Brain pericyte (primary cell): ENCODE measurements around the gene TMEM214.
"Not testable (repeated sequence)": the region's sequence is repeated elsewhere in the genome, so short reads cannot be mapped to it uniquely, and the experiment has no call there.

ENCODE experiments used
- DNase-seq: peaks from one replicate; pipeline ENCODE4 v3.0.0-alpha.2; 2012; ENCODE audit warnings: low read depth, low spot score

TMEM214 gene

DNA sequence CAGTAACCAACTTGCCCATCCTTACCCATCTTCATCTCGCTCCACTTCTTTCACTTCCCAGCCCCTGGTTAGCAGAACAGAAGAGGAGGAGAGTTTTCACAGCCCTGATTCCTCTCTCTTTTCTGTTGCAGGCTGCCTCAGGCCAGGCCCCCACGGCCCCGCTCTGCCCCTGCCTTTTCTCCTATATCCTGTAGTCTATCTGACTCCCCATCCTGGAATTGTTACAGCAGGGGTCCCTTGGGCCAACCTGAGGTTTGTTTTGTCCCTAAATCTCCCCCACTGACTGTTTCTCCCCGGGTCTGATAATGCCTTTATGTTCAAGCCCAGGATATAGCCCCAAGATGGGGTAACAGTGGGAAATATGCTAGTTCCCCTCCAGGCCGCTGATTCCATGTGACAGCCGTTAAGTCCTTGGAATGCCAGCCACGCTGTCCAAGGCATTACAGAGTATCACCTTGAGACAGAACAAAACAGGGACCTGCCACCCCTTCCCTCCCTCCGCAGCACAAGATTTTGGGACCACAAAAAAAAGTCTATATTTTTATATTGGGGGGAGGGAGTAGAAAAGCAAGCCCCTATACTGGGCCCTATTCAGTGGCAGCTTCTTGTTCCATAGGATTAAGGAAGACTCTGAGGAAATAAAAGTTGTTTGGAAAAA lies 37.3 kb downstream of the TMEM214 start:
- DNase-seq = no peak

GRCh38 chr2:27070653-27071276 lies 38.0 kb downstream of the TMEM214 start:
- DNase-seq = no peak

DNA sequence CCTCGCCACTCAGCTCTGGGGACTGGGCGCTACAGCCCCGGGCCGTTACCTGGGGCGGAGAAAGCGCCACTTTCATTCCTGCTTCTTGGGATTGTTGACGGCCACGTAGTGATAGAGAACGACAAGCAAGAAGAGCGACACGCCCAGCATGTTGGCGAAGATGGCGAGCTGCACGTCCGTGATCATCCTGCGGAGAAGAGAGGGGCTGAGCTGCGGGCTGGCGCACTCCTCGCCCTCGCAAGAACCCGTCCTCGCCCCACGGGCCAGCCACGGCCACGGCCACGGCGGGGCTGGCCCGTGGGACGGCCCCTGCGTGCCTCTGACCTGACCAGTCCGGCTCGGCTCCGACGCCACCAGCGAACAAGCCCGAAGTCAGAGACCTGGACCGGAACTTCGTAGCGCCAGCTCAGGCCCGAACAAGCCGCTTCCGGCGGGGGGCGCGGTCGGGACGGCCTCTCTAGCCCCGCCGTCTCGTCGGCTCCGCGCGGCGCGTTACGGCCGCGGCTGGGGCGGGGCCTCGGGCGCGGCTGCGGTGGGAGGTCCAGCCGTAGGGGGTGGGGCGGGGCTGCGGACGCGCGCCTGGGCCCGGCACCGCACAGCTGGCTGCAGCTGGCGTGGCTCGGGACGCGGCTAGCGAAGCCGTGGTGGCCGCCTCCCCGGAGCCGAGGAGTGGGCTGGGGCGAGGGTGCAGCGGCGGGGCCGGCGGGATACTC lies 38.7 kb downstream of the TMEM214 start, which contains the start of gene OST4:
Gene OST4, minus strand, starts transcription at position 378 of the 713 bp plus-strand sequence.
- DNase-seq = no peak

DNA sequence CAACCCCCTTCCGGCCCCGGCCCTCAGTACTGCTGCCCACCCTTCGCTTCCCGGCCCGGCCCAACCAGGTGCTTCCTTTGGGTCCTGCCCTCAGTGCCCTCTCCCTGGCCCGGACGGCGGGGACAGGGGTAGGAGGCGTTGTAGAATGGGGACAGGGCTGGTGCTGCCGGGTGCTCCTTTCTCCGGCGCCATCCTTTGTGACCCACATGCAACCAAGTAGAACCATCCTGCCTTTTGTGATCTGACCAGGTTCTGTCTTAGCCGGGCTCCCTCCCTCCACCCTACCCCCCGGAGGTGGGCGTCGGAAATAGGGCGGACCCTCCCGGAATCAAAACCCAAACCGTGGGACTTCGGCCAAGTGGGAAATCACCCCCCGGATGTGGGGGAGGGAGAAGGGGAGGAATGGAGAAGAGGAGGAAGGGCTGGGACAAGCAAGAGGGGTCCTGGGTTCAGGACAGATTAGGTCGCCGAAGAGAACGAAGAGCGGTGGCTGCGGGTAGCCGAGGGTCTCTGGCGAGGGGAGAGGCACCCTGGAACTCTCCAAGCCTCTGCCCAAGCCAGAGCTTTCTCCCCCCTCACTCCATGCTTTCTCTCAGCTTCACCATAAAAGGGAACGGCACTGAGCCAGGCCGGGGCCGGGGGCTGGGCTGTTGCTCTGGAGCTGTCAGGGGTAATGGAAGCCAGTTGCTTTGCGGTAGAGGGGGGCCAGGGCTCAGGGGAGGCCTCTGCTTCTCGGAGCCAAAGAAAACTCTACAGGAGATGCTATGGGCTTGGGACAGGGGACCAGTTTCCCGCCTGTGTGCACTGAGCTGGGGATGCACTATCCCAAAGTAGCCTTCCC lies 39.4 kb downstream of the TMEM214 start:
- no peak for DNase-seq

GRCh38 chr2:27072920-27073319 lies 40.2 kb downstream of the TMEM214 start:
- DNase-seq = no peak

DNA sequence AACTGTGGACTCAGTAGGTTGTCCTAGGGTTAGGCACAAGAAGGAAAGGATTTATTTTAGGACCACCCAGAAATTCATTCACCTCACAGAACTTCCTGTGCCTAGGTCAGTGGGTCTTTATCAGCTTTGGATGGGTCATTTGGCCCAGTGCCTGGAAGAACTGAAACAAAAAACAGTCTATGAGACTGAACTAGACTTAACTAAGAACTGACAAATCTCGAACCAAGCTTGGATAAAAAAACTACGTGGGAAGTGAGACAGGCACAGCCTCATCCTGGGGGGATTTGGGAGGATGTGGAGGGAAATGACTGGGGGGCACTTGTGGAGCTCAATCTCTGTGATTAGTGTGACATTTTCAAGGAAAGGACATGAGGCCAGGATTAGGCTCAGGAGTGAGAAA lies 41.0 kb downstream of the TMEM214 start:
- no peak for DNase-seq

- DNase-seq = no peak
Observed at GRCh38 chr2:27074738-27075565, 42.2 kb downstream of the TMEM214 start.

- DNase-seq = not testable (repeated sequence)
Observed at GRCh38 chr2:27075566-27075871, 42.8 kb downstream of the TMEM214 start.

DNA sequence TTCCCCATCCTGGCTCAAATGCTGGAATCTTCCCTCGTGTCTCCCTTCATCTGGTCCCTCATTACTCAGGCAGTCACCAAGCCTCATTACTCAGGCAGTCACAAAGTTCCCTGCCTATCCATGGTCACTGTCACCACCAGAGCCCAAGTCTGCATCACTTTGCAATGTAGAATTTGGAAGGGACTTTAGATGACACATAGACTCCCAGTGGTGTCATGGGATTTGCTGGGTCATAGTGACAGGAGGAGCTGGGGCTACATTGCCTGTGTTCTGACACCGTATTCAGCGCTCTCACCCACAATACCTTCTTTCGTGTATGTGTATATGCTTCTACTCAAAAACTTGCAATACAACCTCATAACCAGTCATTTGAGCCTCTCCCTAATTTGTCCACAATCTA lies 43.6 kb downstream of the TMEM214 start:
- no peak for DNase-seq

DNA sequence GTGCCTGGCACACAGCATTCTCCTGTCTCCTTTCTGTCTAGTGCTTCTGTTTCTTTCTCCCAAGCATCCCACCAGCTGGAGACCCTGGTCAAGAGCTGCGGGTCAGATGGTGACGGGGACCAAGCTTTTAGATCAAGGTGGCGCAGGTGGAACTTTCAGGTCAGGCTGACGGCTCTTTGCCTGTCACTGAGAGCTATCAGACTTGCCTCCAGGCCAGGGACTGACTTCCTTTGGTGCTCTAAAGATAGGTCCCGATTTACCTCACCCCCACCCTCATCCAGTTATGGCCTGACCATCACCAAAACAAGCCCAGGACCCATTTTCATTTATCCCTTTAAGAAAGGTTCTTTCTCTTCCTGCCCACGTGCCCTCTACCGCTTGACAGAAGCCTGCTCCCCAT lies 44.5 kb downstream of the TMEM214 start:
- no peak for DNase-seq

DNA sequence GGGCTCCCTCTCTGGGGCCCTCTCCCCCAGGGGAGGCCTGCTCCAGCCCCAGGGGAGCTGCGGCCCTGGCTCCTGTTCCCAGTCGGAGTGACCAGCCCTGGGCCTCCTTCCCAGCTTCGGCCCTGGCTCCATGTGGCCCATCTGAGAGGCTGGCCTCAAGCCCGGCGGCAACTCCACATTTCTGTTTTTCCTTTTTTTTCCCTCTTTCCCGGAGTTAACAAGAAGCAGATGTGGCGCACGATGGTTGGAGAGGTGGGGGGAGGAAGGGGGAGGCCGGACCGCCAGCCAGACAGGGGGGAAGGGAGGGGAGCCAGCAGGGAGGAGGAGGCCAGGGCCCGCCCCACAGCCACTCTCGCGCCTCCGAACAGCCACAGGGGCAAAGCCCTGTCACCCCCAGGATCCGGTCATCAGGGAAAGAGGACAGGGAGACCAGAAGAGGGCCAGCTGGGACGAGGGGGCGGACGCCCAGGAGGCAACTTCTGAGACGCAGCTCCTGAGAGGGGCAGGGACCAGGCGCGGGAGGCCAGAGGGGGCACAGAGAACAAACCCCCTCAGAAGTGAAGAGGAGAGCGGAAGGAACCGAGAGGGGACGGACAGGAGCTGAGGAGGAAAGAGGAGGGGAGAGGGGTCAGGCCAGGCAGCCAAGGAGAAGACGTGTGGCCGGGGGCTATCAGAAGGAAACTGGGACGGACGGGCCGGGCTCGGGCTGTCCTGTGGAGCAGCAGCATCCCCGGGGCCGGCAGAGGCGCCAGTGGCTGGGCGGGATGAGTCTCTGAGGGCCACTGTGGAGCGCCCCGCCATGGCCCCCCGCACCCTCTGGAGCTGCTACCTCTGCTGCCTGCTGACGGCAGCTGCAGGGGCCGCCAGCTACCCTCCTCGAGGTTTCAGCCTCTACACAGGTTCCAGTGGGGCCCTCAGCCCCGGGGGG lies 45.8 kb downstream of the TMEM214 start, which contains the start of gene EMILIN1:
Gene EMILIN1, plus strand, starts transcription at position 349 of the 928 bp plus-strand sequence. Its CDS starts 451 bp downstream, at position 800.
- peak; percentile 82 for DNase-seq

- no peak for DNase-seq
Observed at GRCh38 chr2:27079233-27080139, 46.7 kb downstream of the TMEM214 start.

- no peak for DNase-seq
Observed at GRCh38 chr2:27080140-27080469, 47.3 kb downstream of the TMEM214 start.

DNA sequence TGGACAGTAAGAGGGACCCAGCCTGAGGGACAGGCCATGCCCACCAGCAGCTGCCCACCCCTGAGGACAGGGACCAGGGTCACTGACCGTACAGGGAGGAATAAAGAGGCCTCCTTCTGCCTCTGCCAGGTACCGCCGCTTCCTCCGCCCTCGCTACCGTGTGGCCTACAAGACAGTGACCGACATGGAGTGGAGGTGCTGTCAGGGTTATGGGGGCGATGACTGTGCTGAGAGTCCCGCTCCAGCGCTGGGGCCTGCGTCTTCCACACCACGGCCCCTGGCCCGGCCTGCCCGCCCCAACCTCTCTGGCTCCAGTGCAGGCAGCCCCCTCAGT lies 47.8 kb downstream of the TMEM214 start:
- DNase-seq = no peak

DNA sequence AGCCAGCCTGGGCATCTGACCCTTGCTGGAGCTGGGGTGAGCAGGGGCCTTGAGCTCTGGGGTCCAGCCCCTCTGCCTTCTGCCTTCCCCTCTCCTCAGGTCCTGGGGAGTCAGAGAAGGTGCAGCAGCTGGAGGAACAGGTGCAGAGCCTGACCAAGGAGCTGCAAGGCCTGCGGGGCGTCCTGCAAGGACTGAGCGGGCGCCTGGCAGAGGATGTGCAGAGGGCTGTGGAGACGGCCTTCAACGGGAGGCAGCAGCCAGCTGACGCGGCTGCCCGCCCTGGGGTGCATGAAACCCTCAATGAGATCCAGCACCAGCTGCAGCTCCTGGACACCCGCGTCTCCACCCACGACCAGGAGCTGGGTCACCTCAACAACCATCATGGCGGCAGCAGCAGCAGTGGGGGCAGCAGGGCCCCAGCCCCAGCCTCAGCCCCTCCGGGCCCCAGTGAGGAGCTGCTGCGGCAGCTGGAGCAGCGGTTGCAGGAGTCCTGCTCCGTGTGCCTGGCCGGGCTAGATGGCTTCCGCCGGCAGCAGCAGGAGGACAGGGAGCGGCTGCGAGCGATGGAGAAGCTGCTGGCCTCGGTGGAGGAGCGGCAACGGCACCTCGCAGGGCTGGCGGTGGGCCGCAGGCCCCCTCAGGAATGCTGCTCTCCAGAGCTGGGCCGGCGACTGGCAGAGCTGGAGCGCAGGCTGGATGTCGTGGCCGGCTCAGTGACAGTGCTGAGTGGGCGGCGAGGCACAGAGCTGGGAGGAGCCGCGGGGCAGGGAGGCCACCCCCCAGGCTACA lies 49.4 kb downstream of the TMEM214 start:
- DNase-seq = no peak

DNA sequence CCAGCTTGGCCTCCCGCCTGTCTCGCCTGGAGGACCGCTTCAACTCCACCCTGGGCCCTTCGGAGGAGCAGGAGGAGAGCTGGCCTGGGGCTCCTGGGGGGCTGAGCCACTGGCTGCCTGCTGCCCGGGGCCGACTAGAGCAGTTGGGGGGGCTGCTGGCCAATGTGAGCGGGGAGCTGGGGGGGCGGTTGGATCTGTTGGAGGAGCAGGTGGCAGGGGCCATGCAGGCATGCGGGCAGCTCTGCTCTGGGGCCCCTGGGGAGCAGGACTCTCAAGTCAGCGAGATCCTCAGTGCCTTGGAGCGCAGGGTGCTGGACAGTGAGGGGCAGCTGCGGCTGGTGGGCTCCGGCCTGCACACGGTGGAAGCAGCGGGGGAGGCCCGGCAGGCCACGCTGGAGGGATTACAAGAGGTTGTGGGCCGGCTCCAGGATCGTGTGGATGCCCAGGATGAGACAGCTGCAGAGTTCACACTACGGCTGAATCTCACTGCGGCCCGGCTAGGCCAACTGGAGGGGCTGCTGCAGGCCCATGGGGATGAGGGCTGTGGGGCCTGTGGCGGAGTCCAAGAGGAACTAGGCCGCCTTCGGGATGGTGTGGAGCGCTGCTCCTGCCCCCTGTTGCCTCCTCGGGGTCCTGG lies 50.1 kb downstream of the TMEM214 start:
- no peak for DNase-seq

DNA sequence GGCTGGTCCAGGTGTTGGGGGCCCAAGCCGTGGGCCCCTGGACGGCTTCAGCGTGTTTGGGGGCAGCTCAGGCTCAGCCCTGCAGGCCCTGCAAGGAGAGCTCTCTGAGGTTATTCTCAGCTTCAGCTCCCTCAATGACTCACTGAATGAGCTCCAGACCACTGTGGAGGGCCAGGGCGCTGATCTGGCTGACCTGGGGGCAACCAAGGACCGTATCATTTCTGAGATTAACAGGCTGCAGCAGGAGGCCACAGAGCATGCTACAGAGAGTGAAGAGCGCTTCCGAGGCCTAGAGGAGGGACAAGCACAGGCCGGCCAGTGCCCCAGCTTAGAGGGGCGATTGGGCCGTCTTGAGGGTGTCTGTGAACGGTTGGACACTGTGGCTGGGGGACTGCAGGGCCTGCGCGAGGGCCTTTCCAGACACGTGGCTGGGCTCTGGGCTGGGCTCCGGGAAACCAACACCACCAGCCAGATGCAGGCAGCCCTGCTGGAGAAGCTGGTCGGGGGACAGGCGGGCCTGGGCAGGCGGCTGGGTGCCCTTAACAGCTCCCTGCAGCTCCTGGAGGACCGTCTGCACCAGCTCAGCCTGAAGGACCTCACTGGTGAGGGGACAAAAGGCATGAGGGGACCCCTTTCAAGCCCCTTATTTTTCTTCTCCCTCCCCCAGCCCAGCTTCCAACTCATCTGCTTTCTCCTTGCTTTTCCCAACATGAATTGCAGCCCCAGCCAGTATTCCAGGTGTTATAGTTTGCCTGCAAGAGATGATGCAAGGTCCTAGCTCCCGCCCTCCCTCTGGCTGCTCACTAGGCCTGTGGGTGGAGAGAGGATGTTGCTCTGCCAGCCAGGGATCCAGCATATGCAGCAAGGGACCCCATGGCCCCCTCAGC lies 50.9 kb downstream of the TMEM214 start:
- DNase-seq = no peak
